Measurements from ENCODE around the gene ARL6IP1.

DNA sequence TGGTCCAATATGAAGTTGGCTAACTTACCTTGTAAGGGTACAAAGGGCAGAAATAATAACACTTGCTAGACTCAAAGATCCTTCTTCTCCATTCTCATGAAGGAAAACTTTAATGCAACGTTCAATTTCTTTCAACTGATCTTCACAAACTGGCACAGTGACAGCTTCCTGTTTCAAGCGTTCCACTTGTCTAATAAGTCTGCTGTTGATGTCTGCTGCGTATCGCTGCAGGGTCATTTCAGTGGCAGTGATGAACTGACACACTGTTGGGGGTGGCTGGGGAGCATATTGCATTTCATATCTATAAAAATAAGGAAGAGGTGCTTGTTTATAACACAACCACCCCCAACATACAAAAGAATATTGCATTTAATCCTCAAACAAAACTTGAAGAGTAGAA, 33.5 kb upstream of the ARL6IP1 start:
- TF ChIP-seq, protein P1, sequence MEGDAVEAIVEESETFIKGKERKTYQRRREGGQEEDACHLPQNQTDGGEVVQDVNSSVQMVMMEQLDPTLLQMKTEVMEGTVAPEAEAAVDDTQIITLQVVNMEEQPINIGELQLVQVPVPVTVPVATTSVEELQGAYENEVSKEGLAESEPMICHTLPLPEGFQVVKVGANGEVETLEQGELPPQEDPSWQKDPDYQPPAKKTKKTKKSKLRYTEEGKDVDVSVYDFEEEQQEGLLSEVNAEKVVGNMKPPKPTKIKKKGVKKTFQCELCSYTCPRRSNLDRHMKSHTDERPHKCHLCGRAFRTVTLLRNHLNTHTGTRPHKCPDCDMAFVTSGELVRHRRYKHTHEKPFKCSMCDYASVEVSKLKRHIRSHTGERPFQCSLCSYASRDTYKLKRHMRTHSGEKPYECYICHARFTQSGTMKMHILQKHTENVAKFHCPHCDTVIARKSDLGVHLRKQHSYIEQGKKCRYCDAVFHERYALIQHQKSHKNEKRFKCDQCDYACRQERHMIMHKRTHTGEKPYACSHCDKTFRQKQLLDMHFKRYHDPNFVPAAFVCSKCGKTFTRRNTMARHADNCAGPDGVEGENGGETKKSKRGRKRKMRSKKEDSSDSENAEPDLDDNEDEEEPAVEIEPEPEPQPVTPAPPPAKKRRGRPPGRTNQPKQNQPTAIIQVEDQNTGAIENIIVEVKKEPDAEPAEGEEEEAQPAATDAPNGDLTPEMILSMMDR (conservative IDR thresholded peaks at IDR 0.05; ENCODE audit: low read length) = no peak
- TF ChIP-seq EZH2phosphoT487 (IDR thresholded peaks at IDR 0.05; ENCODE audit: borderline replicate concordance) = no peak

All from Loucy (cell line).